HG03025 (cell line): ENCODE data around the gene CAMTA1.

Experiments
- ATAC-seq: cut with Tn5 transposase; IDR thresholded peaks from one replicate; pipeline ENCODE4 v1.9.1; 2021; ENCODE audit warnings: mild to moderate bottlenecking, moderate library complexity; ENCODE audit not compliant: unreplicated experiment, low FRiP score

Gene CAMTA1

DNA sequence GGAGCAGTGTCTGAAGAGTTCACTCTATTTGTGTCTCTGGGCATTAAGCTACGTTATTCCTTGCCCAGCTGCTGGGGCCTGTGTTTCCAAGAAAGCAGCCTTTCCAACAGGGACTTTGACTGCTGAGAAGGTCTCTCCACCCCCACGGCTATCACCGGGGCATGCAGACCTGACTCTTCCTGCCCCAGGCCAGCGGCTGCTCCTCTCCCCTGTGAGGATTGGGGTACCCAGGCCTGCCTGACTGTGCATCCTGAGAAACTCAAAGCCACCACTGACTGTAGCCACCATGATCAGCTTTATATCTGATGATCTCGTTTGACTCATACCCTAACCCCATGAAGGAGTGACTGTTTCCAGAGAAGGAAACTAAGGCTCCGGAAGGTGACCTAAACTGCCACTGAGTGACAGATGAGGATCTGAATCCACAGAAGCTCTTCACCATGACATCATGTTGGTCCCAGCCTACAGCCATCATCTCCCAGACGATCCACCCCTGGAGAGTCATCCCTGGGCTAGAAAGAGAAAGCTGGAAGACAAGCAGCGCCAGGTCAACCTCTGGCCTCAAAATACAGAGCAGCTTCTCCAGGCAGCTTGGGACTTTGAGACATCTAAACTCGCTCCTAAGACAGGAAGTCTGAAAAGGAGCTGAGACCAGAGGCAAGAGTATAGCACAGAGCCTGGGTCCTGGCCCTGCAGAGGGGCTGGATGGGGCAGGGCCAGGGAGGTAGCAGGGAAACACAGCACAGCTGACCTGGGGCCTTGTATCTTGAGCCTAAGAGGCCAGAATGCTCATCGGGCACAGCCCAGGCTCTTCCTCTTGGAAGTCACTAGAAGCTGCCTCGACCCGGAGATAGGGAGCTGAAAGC lies 741.8 kb downstream of the CAMTA1 start:
- ATAC-seq, result no peak

DNA sequence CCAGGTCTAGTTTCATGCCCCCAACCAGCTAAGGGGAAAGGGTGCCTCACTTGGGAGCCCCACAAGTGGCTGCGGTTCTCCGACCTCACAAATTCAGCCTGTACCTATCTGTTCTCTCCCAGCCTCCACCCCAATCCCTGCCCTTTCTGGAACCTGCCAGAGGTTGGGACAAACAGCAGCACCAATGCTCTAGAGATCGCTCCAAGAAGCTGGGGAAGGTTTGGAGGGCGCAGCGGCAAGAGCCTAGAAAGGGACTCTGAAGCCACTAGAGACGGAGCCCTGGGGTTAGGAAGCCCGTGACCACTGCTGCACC lies 742.4 kb downstream of the CAMTA1 start:
- ATAC-seq, result no peak

DNA sequence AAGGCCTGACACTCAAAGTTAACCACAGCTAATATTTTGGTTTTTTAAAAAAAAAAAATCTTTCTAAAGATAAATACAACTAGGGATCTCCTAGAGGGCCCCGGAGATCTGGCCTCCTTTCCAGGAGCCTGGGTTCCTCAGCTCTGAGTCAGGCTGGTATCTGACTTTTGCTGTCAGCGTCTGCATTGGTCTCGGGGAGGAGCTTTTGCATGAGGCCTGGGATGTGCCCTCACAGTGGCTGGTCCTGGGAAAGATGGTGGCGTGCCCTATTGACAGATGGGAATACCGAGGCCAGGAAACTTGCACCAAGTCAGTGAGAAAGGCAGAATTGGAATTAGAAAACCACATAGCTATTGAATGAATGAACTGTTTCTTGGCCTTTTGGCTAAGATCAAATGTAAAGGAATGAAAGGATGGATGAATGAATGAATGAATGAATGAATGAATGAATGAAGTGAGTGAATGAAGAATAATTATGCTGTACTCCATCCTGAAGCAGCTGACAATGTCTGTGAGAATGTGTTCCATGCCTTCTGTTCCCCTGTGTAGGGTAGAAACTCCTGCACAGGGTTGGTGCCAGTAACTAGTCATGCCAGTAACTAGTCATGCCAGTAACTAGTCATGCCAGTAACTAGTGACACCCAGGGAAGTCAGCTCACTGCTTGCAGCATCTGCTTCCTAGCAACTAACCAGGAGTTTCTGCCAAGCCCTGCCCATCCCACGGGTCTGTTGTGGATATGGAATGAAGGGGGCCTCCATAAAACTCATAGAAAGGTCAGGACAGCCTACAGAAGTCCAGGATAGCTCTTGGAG lies 743.3 kb downstream of the CAMTA1 start:
- no peak for ATAC-seq

DNA sequence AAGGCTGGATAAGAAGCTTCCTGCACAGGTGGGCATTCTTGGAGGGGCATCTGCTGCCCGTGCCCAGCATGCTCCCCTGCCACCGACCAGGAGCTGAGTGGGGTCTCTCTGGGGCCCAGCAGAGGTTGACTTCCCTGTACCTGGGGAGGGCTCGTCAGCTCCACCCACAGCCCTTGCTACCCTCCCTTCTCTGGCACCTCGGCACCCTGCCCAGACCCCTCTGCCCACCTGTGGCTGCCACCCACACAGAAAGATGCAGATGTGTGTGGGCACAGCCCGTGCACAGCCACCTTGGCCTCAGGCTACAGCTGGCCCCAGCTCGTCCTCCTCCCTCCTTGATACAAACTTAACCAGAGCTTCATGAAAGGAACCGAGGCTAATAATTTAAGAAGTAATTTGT lies 744.7 kb downstream of the CAMTA1 start:
- no peak for ATAC-seq

DNA sequence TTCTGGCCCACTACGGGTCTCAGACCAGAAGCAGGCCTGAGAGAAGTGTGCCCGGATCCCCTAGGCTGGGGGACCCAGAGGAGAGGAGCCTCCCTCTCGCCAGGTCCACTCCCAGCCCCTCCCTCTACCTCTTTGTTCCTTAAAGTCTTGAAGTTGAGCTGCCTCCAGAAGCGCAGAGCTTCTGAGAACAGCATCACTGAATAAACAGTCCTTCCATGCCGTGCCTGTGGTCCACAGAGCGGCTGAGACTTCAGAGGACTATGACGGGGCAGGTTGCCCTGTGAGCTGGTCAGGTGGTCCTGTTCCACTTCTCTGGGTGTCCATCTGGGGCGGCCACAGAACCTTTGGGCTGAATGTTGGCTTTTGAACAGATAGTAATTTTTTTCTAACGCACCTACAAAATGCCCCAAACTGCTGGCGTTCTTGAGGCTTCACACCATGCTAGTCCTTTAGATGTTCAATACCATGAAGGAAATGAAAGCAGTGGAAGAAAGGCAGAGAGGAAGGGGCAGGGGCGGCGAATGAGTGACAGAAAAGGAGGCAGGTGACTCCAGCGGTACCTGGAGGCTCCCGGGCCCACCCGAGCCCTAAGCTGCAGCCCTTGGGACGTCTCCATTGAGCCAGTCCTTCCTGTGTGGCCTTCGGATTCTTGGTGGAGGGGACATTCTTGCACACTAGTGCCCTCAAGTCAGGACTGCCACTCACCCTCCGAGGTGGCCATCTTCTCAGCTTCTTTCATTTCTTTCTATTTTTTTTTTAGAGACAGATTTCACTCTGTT lies 746.5 kb downstream of the CAMTA1 start:
- no peak for ATAC-seq

DNA sequence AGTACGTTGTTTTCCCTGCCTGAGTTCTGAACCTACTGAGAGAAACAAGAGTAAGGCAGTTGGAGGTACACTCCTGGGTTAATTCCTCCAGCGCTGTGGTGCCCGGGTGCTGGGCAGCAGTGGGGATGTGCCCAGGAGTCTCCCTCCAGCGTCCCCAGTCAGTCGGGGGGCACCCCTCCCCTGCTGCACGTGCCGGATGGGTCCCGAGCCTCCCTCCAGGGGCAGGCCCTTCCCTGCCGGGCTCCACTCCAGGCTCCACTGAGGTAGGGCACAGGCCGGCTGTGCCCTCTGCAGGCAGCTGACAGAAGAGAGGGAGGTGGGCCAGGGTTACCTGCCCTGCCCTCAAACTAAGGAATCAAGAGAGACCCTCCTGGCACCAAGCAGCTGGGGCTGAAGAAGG lies 747.8 kb downstream of the CAMTA1 start:
- ATAC-seq, result no peak

DNA sequence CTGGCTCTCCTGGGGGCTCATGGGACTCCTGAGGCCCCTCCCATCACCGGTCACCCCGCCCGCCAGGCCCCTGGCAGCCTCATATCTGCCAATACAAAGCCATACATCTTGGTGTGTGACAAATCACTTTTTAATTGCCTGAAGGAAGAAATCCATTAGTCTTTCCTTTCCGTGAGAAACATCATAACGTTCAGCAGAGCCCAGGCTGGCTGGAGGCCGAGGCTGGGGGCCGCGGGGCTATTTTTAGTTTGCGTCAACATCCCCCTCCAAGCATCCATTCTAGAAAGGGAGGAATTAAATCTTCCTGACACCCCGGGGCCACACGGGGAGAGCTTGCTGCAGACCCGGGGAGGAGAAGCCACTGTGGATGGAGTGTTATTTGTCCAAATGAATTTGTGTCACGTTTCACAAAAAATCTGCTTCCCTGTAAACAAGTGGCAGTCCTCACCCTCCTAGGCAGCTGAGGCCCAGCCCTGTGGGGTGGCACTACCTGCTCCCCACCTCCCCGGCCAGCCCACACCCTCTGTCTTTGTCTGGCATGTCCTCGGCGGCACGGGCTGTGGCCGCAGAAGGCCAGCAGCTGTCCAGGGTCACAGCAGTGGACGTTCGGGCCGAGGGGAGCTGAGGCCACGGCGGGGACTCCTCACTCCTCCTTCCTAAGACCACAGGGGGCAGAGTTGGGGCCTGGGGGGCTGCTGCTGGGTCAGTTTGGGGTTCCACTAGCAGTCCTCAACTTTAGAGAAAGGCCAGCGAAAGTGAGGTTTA lies 749.0 kb downstream of the CAMTA1 start:
- ATAC-seq, result no peak

DNA sequence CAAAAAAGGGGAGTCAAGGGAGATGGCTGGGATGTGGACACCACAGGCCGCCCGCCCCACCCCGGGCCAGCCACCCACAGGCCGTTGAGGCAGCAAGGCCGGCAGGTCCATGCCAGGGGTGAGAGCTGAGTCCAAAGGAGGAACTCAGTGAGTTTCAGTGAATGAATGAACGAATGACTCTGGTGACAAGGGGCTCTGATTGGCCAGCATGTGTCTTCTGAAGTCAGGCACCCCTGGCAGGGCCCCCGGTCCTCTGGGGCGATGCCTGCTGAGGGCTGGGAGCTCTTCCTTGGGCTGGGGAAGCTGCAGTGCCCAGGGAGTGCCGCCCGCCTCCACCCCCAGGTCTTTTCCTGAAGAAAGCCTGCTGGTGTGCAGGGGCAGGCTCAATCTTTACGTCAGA lies 749.8 kb downstream of the CAMTA1 start:
- ATAC-seq, result no peak

DNA sequence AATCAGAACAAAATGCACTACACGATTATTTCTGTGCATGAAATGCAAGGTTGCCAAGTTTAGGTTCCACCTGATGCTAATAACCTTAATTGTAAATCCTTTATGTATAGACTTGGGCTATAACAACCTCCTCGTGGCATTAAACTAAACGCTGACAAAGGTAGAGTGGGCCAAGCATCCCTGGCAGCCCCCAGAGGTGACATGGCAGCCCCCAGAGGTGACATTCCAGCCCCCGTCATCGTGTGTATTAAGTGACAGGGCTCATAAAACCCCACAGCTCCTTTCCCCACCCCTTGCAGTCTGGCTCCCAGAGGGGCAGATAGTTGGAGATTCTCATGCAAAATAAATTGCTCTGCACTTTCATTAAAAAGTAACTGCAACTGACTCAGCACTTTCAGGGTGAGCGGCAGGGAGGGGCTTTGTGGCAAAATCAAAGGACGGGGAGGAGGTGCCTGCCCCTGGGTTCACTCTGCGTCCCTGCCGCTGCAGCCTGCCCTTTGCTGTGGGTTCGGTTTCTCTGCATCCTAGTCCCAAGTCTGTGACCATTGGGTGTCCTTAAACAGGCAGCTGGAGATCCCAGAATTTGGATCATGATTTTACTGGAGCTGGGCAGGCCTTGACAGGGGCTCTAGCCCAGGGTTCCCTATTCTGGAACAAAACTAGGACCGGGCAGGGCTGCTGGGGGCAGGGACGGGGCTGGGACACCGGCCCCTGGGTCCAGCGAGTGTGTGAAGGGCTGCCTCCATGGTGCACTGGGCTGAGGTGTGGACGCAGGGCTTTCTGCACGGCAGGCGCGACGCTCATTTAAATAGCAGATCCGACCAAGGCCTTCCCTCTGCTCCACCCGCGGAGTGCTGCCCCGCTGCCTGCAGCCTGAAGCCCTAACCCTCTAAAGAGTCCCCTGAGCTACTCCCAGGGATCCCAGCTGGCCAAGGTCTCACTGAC lies 751.0 kb downstream of the CAMTA1 start:
- ATAC-seq, result no peak

DNA sequence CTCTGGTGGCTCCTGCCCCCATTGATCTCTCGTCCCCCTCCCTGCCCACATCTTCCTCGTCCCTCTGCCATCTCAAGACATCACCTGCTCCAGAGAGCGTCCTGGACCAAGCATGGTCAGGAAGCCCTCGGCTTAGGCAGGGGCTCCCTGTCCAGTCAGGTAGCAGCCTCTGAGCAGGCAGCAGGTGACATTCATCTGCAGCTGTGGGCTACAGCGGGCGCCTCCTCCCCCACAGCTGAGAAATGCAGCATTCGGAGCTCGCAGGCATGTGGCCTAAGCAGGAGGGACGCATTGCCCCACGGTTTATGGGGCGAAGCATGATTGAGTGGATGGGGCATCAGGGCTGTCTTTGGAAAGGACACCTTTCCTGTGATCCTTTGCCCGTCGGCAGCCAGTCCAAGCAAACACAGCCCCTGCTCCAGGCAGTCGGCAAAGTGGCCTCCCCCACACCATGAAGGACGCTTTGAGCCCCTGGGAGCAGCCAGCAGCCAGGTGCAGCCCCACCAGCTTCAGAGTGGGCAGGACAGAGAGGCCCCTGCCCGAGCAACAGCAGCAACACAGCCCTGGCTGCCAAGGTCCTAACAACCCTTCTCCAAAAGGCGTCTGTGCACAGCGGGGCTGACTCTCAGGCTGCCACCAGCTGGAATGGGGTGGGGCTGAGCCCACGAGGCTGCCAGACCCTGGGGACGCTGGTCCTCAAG lies 751.8 kb downstream of the CAMTA1 start:
- ATAC-seq, result no peak

DNA sequence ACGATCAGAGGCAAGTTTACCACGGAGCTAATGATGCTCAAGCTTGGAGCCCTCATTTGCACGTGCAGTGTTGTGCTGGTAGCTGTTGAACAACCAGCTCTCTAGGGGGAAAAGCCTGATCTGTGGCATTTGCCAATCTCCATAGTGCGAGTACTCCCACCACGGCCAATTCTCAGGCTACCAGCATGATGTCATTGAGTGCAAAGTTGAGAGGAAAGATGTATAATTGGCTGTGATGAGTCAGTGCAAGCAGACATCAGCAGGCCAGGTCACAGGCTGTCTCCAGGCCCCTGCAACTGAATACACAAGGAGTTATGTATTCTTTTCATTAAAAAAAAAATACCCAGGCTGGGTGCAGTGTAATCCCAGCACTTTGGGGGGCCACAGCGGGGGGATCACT lies 752.8 kb downstream of the CAMTA1 start:
- no peak for ATAC-seq

DNA sequence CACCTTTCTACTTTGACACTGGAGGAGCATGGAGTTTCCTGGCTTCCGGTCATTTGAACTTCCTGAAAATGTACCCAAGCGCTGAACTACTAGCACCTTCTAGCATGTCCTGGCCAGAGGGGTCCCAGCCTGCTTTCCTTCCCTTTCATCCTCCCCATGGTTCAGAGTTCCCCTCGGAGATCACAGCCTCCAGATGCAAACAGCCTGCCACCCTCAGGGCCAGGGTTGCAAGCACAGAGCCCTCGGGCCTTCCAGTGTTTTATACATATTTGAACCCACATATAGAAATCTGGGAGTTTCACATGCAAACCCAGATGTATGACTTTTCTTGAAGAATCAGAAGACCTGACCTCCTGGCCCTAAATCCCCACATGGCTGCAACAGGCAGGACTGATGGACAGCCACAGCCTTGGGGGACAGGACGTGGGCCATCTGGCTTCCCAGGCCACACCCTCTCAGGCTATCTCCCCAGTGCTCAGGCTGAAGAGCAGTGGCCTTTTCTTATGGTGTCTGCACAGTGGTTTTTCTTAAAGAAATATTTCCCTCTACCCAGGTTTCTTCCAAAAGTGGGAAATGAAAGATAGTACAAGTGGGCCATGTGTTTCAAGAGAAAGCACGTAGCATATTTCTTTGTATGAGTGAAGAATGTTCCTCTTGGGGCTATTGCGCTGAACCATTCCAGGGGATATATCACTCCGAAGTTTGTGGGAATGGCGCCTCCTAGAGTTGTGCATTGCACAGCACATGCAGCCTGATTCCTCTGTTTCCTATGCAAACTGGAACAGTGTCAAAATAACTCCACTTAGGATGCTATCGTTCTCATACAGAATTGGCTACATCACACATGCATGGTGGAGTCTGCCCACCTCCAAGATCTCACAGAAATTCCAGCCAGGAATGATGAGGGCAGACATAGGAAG lies 753.9 kb downstream of the CAMTA1 start:
- ATAC-seq, result no peak

DNA sequence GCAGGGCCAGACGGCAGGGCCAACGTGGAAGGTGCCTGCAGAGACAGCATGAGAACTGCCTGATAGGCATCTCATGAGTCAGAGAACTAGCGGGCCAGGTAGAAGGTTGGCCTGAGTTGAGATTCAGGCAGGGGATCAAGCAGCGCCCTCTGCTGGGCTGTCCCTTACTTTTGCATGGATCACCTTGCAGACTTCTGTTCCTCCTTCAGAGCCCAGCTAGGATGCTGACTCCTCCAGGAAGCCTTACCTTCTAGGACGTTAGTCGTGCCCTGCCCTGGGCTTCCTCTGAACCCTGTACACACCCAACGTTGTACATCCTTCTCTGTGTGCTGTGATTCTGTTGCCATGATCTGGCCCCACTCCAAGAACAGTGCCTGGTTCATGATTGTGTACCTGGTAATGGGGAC lies 754.5 kb downstream of the CAMTA1 start:
- ATAC-seq, result no peak

DNA sequence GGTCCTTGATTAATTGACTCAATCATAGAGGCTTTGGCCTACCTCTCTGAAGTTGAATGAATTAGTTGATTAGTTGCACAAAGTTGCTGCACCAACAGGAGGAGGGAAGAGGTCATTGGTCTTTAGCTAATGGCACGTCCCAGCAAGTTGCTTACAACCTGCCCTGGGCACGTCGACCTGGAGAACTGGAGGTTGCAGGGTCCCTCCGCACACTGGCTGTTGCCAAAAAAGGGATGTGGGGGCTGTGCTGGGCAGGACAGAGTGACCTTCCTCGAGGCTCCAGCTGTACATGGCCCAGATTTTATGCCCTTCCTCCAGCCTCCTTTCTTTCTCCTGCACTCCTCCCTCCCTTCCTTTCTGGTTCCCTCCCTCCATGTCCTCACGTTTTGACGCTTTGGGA lies 755.6 kb downstream of the CAMTA1 start:
- ATAC-seq, result no peak

DNA sequence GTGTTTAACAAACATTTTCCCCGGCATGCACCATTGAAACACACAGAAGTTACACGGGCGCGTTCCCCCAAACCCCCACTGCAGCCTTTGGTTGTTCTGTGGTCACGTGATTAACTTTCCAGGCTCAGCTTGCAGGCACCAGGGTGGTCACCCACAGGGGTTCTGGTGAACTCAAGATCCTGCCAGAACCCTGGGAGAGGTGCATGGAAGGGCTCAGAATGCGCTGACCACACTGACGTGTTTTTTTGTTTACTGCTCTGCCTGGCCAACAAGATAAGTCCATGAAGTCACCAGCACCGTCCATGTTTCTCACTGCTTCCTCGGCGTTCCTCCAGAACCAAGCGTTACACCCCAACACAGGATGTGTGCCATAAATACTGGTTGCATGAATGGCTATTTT lies 756.4 kb downstream of the CAMTA1 start:
- no peak for ATAC-seq

DNA sequence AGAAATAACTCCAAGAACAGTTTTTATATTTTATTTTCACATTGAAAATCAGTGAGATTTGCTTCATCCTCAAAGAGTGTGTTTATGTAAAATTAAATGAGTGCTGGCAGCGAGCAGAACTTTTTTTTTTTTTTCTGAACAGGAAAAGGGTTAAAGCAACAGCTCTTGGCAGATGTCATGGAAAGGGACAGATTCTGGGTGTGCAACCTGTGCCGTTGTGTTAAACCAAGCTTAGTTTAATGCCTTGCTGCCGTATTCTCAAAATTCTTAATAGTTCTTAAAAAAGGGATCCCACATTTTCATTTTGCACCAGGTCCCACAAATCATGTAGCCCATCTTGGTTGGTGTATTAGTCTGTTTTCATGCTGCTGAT lies 758.5 kb downstream of the CAMTA1 start:
- ATAC-seq, result no peak

DNA sequence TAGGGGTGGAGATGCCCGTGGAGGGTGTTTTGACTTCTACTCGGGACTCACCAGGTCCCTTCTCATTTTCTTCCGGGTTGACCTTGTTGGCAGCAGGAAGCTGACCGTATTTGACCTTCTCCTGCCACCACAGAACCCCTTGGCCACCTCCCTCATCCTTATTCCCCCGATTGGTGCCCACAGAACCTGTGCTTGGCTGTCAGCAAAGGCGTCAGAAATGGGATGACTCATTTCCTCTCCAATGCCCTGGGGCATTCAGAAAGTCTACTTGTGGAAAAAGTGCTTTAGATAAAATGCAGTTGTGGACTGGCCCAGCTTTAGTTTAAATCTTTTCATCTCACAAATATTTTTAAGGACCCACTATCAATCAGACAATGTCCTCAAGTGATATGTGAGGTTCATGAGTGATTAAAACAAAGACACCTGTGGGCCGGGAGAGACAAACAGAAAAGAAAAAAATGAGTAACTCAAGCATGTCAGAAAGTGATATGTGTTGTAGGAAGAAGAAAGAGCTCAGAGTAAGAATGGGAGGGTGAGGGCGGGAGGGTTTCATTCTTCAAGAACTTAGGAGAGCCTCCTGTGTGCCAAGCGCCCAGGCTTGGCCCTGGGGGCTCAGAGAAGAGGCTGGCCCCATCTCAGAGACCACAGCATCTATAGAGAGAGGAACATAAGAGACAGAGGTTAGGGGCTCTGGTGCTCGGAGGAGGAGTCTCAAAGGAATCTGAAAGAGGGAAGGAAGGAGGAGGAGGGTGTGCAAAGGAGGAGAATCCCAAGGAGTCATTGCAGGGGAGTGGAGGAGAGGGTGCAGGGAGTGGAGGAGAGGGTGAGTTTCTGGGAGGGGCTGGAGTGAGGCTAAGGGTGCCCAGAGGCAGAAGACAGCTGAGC lies 764.3 kb downstream of the CAMTA1 start:
- no peak for ATAC-seq
